Mesendoderm (in vitro differentiated cells): Measurements from ENCODE around the gene LGR6.

Experiments used
- DNase-seq: peaks from one replicate; pipeline ENCODE4 v3.0.0; 2013
- H2AK5ac ChIP-seq: 2 replicates; pipeline ENCODE4 v1.6.1; 2013; ENCODE audit warnings: low read length, inconsistent platforms
- H2BK120ac ChIP-seq: 2 replicates; pipeline ENCODE4 v1.6.1; 2013; ENCODE audit warnings: low read depth, mild to moderate bottlenecking, low read length, moderate library complexity, mixed read lengths
- H2BK15ac ChIP-seq: replicated peaks from 2 replicates; pipeline ENCODE4 v1.6.1; 2013; ENCODE audit warnings: low read depth, mild to moderate bottlenecking, moderate library complexity
- H2BK5ac ChIP-seq: 2 replicates; pipeline ENCODE4 v1.6.1; 2013; ENCODE audit warnings: low read length, inconsistent platforms
- H3K18ac ChIP-seq: 2 replicates; pipeline ENCODE4 v1.6.1; 2013; ENCODE audit warnings: mild to moderate bottlenecking, low read length, mixed read lengths
- H3K23ac ChIP-seq: one replicate; pipeline ENCODE4 v1.6.1; 2013; ENCODE audit warnings: low read length
- H3K27ac ChIP-seq: 2 replicates; pipeline ENCODE4 v1.5.1; 2013; ENCODE audit warnings: low read depth, mild to moderate bottlenecking, inconsistent platforms, low read length, moderate library complexity
- H3K27me3 ChIP-seq: 2 replicates; pipeline ENCODE4 v1.6.1; 2013; ENCODE audit warnings: low read length, control low read depth, mild to moderate bottlenecking, inconsistent platforms; ENCODE audit not compliant: insufficient read depth, poor library complexity
- H3K36me3 ChIP-seq: 2 replicates; pipeline ENCODE4 v1.6.1; 2013; ENCODE audit warnings: low read length, inconsistent platforms; ENCODE audit not compliant: control insufficient read depth, insufficient read depth
- H3K4ac ChIP-seq: one replicate; pipeline ENCODE4 v1.6.1; 2013; ENCODE audit warnings: low read depth, mild to moderate bottlenecking, low read length, moderate library complexity
- H3K4me1 ChIP-seq: 2 replicates; pipeline ENCODE4 v1.6.1; 2013; ENCODE audit warnings: low read depth, low read length, inconsistent platforms; ENCODE audit not compliant: control insufficient read depth
- H3K4me2 ChIP-seq: 2 replicates; pipeline ENCODE4 v1.6.1; 2013; ENCODE audit warnings: low read length
- H3K4me3 ChIP-seq: 2 replicates; pipeline ENCODE4 v1.5.1; 2013; ENCODE audit warnings: mild to moderate bottlenecking, low read length
- H3K56ac ChIP-seq: one replicate; pipeline ENCODE4 v1.6.1; 2013; ENCODE audit warnings: low read length
- H3K79me1 ChIP-seq: 2 replicates; pipeline ENCODE4 v1.6.1; 2013; ENCODE audit warnings: low read length, inconsistent platforms
- H3K79me2 ChIP-seq: 2 replicates; pipeline ENCODE4 v1.6.1; 2013; ENCODE audit warnings: mild to moderate bottlenecking, low read length; ENCODE audit not compliant: control insufficient read depth, insufficient read depth
- H3K9ac ChIP-seq: 2 replicates; pipeline ENCODE4 v1.6.1; 2013; ENCODE audit warnings: low read length, inconsistent platforms
- H4K5ac ChIP-seq: one replicate; pipeline ENCODE4 v1.6.1; 2013; ENCODE audit warnings: low read length
- H4K8ac ChIP-seq: one replicate; pipeline ENCODE4 v1.6.1; 2013; ENCODE audit warnings: low read depth, mild to moderate bottlenecking, control low read depth, low read length, moderate library complexity
- WGBS: extraction: QIAGEN DNeasy Blood & Tissue Kit; methylation state at CpG from one replicate; pipeline ENCODE4 v1.1.7; 2013; ENCODE audit warnings: low lambda C conversion rate, missing lambda C conversion rate; ENCODE audit not compliant: insufficient coverage; ENCODE audit errors: extremely low coverage; 5-methylcytosine and 5-hydroxymethylcytosine counted together

LGR6 gene

GRCh38 chr1:202357506-202357905 lies 163.9 kb downstream of the LGR6 start:
- H2BK120ac ChIP-seq: no peak overlapping the region
- no peak overlapping the region for H2AK5ac ChIP-seq
- no peak overlapping the region for H2BK5ac ChIP-seq
- H3K9ac ChIP-seq: no peak overlapping the region
- H3K23ac ChIP-seq: no peak overlapping the region
- no peak overlapping the region for H2BK15ac ChIP-seq
- no peak overlapping the region for H4K8ac ChIP-seq
- H3K79me2 ChIP-seq: no peaks in the 10 kb centered on the region
- H3K36me3 ChIP-seq: no peaks in the 10 kb centered on the region
- no peaks in the 10 kb centered on the region for H3K4me1 ChIP-seq
- H3K27ac ChIP-seq: no peak overlapping the region
- H3K18ac ChIP-seq: no peak overlapping the region
- no peak for DNase-seq
- no peak overlapping the region for H3K56ac ChIP-seq
- H4K5ac ChIP-seq: no peak overlapping the region
- no peaks in the 10 kb centered on the region for H3K27me3 ChIP-seq
- H3K4me2 ChIP-seq: no peak overlapping the region
- H3K4me3 ChIP-seq: no peak overlapping the region
- H3K4ac ChIP-seq: no peak overlapping the region
- H3K79me1 ChIP-seq: no peaks in the 10 kb centered on the region

GRCh38 chr1:202361224-202361623 lies 167.6 kb downstream of the LGR6 start:
- Histone ChIP-seq H2AK5ac (no peak overlapping the region), H3K18ac (no peak overlapping the region), H3K36me3 (no peaks in the 10 kb centered on the region), H3K4me2 (no peak overlapping the region), H3K4me1 (no peaks in the 10 kb centered on the region), H4K5ac (no peak overlapping the region), H3K9ac (no peak overlapping the region), H3K4me3 (no peak overlapping the region), H3K4ac (no peak overlapping the region), H3K56ac (no peak overlapping the region), H2BK120ac (no peak overlapping the region), H2BK15ac (no peak overlapping the region), H4K8ac (no peak overlapping the region), H3K23ac (no peak overlapping the region), H3K79me1 (no peaks in the 10 kb centered on the region), H3K27ac (no peak overlapping the region), H2BK5ac (no peak overlapping the region), H3K79me2 (no peaks in the 10 kb centered on the region), H3K27me3 (no peaks in the 10 kb centered on the region)
- DNase-seq: no peak
- WGBS: no CpG with 5 or more reads among the region's 2 CpGs

DNA sequence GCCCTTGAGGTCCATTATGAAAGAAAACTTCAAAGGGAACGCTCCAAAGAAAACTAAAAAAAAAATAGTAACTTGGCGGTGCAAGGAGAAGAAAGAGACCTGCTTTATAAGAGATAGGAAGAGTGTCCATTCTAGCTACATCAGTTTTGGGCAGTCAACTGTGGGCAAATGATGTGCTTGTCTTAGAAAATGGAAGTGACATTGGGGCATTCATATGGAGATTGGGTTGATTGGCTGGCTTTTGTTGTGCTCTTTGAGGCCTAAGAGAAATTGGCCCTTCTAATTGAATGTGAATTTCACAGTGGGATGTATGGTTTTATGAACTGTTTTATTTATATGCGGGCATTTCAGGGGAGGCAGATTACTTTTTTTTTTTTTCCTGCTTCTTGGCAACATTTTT lies 168.1 kb downstream of the LGR6 start:
- H3K9ac ChIP-seq: no peak overlapping the region
- no CpG with 5 or more reads among the region's 3 CpGs for WGBS
- no peaks in the 10 kb centered on the region for H3K79me1 ChIP-seq
- H3K18ac ChIP-seq: no peak overlapping the region
- no peak overlapping the region for H2BK120ac ChIP-seq
- no peaks in the 10 kb centered on the region for H3K36me3 ChIP-seq
- no peaks in the 10 kb centered on the region for H3K4me1 ChIP-seq
- H3K23ac ChIP-seq: no peak overlapping the region
- H3K27ac ChIP-seq: no peak overlapping the region
- H3K79me2 ChIP-seq: no peaks in the 10 kb centered on the region
- H3K4me3 ChIP-seq: no peak overlapping the region
- no peak overlapping the region for H2BK15ac ChIP-seq
- no peak overlapping the region for H4K8ac ChIP-seq
- no peak overlapping the region for H2AK5ac ChIP-seq
- no peak overlapping the region for H2BK5ac ChIP-seq
- no peak for DNase-seq
- no peak overlapping the region for H3K4me2 ChIP-seq
- no peak overlapping the region for H4K5ac ChIP-seq
- no peak overlapping the region for H3K4ac ChIP-seq
- no peaks in the 10 kb centered on the region for H3K27me3 ChIP-seq
- no peak overlapping the region for H3K56ac ChIP-seq

DNA sequence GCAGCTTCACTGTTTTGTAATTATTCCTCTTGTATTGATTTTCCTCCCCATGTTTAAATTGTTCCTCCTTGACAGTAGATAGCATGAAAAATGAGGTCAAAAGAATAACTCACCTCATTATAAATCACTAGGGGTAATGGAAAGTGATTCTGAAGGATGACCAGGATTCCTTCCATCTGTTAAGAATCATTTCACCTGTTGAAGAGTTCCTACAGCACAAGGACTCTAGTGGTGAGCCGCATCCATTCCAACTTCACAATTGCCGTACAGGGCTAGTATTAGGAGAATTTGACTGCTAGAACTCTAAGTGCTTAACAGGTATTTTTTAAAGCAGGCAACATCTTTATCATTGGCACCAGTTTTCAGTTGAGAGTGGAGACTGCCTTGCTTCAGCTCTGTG lies 168.6 kb downstream of the LGR6 start:
- H2BK5ac ChIP-seq: no peak overlapping the region
- no peak overlapping the region for H2BK15ac ChIP-seq
- H3K56ac ChIP-seq: no peak overlapping the region
- H4K8ac ChIP-seq: no peak overlapping the region
- no peak overlapping the region for H3K4ac ChIP-seq
- no peak overlapping the region for H3K23ac ChIP-seq
- no peak overlapping the region for H2BK120ac ChIP-seq
- WGBS: no CpG with 5 or more reads among the region's 2 CpGs
- H3K4me1 ChIP-seq: no peaks in the 10 kb centered on the region
- no peaks in the 10 kb centered on the region for H3K36me3 ChIP-seq
- H3K9ac ChIP-seq: no peak overlapping the region
- H3K4me3 ChIP-seq: no peak overlapping the region
- H3K27ac ChIP-seq: no peak overlapping the region
- no peaks in the 10 kb centered on the region for H3K79me2 ChIP-seq
- H3K18ac ChIP-seq: no peak overlapping the region
- no peak for DNase-seq
- H4K5ac ChIP-seq: no peak overlapping the region
- no peak overlapping the region for H3K4me2 ChIP-seq
- H2AK5ac ChIP-seq: no peak overlapping the region
- H3K27me3 ChIP-seq: no peaks in the 10 kb centered on the region
- H3K79me1 ChIP-seq: no peaks in the 10 kb centered on the region

DNA sequence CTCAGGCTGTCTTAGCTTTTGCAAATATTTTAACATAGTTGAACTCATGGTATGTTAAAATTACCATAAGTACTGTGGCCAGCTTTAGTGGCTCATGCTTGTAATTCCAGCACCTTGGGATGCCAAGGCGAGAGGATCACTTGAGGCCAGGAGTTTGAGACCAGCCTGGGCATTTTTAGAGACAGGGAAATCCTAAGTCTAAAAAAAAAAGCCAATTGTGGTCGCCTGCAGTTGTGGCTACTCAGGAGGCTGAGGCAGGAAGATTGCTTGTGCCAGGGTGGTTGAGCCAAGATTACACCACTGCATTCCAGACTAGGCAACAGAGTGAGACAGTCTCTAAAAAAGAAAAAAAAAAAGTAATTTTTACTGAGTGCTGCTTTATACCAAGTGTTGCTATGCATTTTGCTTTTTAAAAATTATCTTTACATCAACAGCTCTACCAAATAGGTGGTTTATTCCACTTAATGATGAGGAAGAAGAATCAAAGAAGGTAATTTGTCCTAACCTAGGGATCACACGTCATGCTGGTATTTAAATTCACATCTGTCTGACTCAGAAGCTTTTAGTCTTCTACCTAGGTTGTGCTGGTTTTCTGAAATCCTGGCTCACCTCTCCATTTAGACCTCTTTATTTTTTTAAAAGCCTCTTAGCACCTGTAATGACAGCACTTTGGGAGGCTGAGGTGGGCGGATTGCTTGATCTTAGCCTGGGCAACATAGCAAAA lies 171.7 kb downstream of the LGR6 start:
- no peaks in the 10 kb centered on the region for H3K79me1 ChIP-seq
- peak; percentile 59 for DNase-seq
- H4K5ac ChIP-seq: no peak overlapping the region
- no peaks in the 10 kb centered on the region for H3K79me2 ChIP-seq
- no peak overlapping the region for H3K9ac ChIP-seq
- no peak overlapping the region for H3K18ac ChIP-seq
- no peak overlapping the region for H2AK5ac ChIP-seq
- WGBS: no CpG with 5 or more reads among the region's 4 CpGs
- H3K27me3 ChIP-seq: no peaks in the 10 kb centered on the region
- H3K4ac ChIP-seq: no peak overlapping the region
- no peak overlapping the region for H3K4me2 ChIP-seq
- H3K56ac ChIP-seq: no peak overlapping the region
- no peak overlapping the region for H2BK120ac ChIP-seq
- H2BK5ac ChIP-seq: no peak overlapping the region
- no peak overlapping the region for H2BK15ac ChIP-seq
- H3K4me1 ChIP-seq: no peaks in the 10 kb centered on the region
- H4K8ac ChIP-seq: no peak overlapping the region
- no peak overlapping the region for H3K27ac ChIP-seq
- H3K23ac ChIP-seq: no peak overlapping the region
- no peak overlapping the region for H3K4me3 ChIP-seq
- no peaks in the 10 kb centered on the region for H3K36me3 ChIP-seq

DNA sequence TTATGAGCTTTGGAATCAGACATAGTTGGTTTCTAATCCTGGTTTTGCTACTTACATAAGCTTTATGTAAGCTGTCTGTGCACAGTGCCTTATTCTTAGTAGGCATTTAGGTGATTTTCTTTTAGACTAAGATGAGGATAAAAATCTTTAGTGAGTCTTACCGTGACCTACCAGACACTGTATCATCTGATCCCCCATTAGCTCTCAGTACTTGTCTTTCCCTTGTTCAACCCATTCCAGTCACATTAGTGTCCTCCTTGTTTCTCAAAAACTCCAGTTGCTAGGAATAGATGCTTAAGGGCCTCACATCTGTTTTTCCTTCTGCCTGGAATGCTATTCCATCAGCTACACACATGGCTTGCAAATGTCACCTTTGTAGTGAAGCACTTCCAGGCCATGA lies 173.7 kb downstream of the LGR6 start:
- no peak overlapping the region for H4K5ac ChIP-seq
- no peaks in the 10 kb centered on the region for H3K4me1 ChIP-seq
- H2BK15ac ChIP-seq: no peak overlapping the region
- H3K4ac ChIP-seq: no peak overlapping the region
- H3K36me3 ChIP-seq: no peaks in the 10 kb centered on the region
- no peak overlapping the region for H2BK120ac ChIP-seq
- H4K8ac ChIP-seq: no peak overlapping the region
- H2AK5ac ChIP-seq: no peak overlapping the region
- no peaks in the 10 kb centered on the region for H3K79me2 ChIP-seq
- no peak overlapping the region for H3K18ac ChIP-seq
- H3K27me3 ChIP-seq: no peaks in the 10 kb centered on the region
- no peak for DNase-seq
- H3K27ac ChIP-seq: no peak overlapping the region
- H3K56ac ChIP-seq: no peak overlapping the region
- H3K4me3 ChIP-seq: no peak overlapping the region
- no peaks in the 10 kb centered on the region for H3K79me1 ChIP-seq
- H3K23ac ChIP-seq: no peak overlapping the region
- no peak overlapping the region for H3K4me2 ChIP-seq
- H2BK5ac ChIP-seq: no peak overlapping the region
- no CpG with 5 or more reads among the region's 1 CpG for WGBS
- no peak overlapping the region for H3K9ac ChIP-seq
